Tibial artery (tissue), 4 donors: ENCODE measurements around the gene RBMX.
"Not testable (repeated sequence)": the region's sequence is repeated elsewhere in the genome, so short reads cannot be mapped to it uniquely, and the experiment has no call there.

Experiments used
- DNase-seq, 2 donors: peaks; one replicate each; pipeline ENCODE4 v3.0.0-alpha.2; 2019
- H3K27ac ChIP-seq, 2 donors: fragments of 200-600 bp; sonication (generic) in 1 of 2; 1 replicate in 1 of 2; 2 replicates in 1 of 2; pipeline ENCODE4 v1.5.1; 2018 to 2019; ENCODE audit warnings: mild to moderate bottlenecking in 1 of 2
- H3K27me3 ChIP-seq, 2 donors: fragments of 200-600 bp; sonication (generic) in 1 of 2; one replicate each; pipeline versions ENCODE4 v1.5.1 to v1.6.0; 2016 to 2019
- H3K36me3 ChIP-seq, 3 donors: fragments of 200-600 bp; sonication (generic) in 2 of 3; one replicate each; pipeline ENCODE4 v1.5.1; 2016 to 2019; ENCODE audit warnings: mild to moderate bottlenecking in 2 of 3
- H3K4me1 ChIP-seq, 4 donors: fragments of 200-600 bp; sonication (generic) in 2 of 4; 1 replicate in 3 of 4; 2 replicates in 1 of 4; pipeline ENCODE4 v1.5.1; 2016 to 2019
- H3K4me3 ChIP-seq, 2 donors: fragments of 200-600 bp; sonication (generic) in 1 of 2; 1 replicate in 1 of 2; 2 replicates in 1 of 2; pipeline ENCODE4 v1.5.1; 2018 to 2019; ENCODE audit warnings: mild to moderate bottlenecking in 2 of 2
- H3K9me3 ChIP-seq, 3 donors: fragments of 200-600 bp; sonication (generic) in 1 of 3; one replicate each; pipeline ENCODE4 v1.5.1; 2016 to 2019
- CTCF ChIP-seq, 2 experiments: fragments of 200-600 bp in 1 of 2; fragments of 450-650 bp in 1 of 2; IDR thresholded peaks; one replicate each; pipeline ENCODE4 v1.5.1; 2017 to 2019; ENCODE audit warnings: antibody characterized with exemption in 2 of 2, mild to moderate bottlenecking in 1 of 2, moderate library complexity in 1 of 2
- intact Hi-C: fragments of 100-400 bp; cut with DNase I; formaldehyde crosslinking; loops from one replicate; pipeline ENCODE4 v1.15.0; 2023; ENCODE audit warnings: low total_unique reads

Gene RBMX

DNA sequence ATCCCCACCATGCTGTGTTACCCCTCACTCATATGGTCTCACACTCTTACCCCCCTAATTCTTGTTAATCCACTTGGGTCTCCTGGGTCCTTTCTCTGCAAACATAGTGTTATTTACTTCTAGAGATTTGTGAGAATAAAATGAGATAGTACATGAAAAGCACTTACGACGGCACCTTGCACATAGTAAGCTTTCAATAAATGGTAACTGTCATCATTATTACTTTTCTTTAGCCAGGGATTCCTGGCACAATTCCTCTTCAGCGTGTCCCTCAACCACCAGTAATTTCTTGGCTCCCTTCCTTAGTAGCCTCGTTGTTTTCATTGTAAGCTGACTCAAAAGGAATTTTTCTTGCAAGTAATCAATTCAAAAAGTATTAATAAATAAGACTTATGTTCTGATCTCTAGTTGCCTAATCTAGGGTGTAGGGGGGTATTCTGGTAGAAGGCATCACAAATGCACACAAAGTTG, 30.1 kb upstream of the RBMX start:
- DNase-seq, result no peak
- TF ChIP-seq CTCF (IDR thresholded peaks at IDR 0.05), result no peak
- intact Hi-C loops, result no loop called here
- Histone ChIP-seq H3K9me3 (no peaks in the 10 kb centered on the region), H3K27me3 (no peaks in the 10 kb centered on the region), H3K4me3 (peak overlapping the region; percentile 68 to 76), H3K36me3 (no peaks in the 10 kb centered on the region), H3K4me1 (peaks cover 0 to 5% (median 0%) of the 10 kb centered on the region in 4 donors), H3K27ac (peak overlapping the region; percentile 86 to 93)

DNA sequence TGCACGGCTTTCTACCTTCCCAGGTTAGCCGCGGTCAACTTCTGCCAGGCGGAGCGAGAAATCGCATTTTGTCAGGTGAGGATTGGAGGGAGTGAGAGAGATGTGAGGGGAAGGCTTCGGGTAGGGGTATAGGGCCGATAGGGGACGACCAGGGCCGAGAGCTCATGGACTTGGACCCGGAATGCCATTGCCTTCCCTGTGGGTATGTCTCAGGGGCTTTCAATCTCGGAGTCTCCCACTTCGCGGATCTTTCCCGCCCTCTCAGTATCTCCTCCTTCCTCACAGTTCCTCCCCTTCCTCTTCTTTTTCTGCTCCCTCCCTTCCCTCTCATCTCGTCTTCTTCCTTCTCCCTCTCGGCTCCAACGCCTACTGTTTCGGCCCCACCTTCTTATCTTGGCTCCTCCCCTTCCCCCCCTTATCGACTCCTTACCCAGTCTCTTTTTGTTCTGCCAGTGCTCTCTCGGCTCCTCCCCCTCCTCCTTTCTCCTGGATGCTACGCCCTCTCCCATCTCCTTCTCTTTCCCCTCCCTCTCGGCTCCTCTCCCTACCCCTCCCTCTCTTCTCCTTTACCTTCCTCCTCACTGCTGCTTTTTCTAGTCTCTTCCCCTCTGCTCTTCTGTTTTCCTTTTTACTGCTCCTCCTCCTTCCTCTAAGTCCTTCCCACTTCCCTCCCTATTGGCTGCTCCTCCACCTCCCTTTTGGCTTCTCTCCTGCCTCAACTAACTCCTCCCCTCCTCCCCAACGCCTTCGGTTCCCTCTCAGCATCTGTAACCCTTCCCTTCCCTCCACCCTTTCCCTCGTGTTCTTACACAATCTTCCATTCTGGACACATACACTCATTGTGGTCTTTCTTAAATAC, 29.4 kb upstream of the RBMX start:
- intact Hi-C loops, result no loop called here
- H3K36me3 ChIP-seq, result no peaks in the 10 kb centered on the region

DNA sequence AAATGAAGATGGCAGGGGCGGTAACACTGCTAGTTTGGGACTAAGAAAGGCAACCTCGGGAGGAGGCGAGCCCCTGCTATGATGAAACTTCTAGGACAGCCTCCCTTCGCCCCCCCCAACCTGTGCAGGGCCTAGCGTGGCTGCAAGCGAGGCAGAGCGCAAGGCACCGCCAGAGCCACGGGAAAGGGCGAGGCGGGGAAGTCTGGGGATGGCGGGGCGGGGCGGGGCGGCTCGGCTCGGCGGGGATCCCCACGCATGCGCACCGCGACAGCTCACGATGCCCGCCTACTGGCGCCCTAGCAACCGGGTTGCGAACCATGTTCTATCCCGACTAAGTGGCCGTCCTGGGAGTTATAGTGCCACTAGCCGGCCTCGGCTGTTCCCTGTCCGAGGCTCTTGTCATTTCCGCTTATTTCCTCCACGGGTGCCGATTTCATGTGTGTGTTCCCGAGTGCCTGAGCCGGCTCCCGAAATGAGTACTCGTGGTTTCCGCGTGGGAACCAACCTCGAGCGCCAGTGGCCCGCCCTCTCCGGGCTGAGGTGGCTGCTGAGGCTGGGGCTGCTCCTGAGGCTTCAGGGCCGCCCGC, 28.7 kb upstream of the RBMX start:
- peaks cover 0 to 5% (median 0%) of the 10 kb centered on the region in 4 donors for H3K4me1 ChIP-seq
- peak overlapping the region; percentile 68 to 76 for H3K4me3 ChIP-seq
- H3K9me3 ChIP-seq, result no peaks in the 10 kb centered on the region
- H3K36me3 ChIP-seq, result no peaks in the 10 kb centered on the region
- DNase-seq, result peak; percentile 83 to 92
- intact Hi-C loops, result no loop called here
- no peak for TF ChIP-seq CTCF (IDR thresholded peaks at IDR 0.05)
- no peaks in the 10 kb centered on the region for H3K27me3 ChIP-seq
- H3K27ac ChIP-seq, result peak overlapping the region; percentile 86 to 93

More for the DNA sequence above, 29.4 kb upstream of the RBMX start:
- H3K27ac ChIP-seq, result peak overlapping the region; percentile 86 to 93
- no peak for TF ChIP-seq CTCF (IDR thresholded peaks at IDR 0.05)
- H3K4me1 ChIP-seq, result peaks cover 0 to 5% (median 0%) of the 10 kb centered on the region in 4 donors
- DNase-seq, result peak; percentile 92 to 94
- no peaks in the 10 kb centered on the region for H3K9me3 ChIP-seq
- H3K27me3 ChIP-seq, result no peaks in the 10 kb centered on the region
- peak overlapping the region; percentile 68 to 76 for H3K4me3 ChIP-seq

GRCh38 chrX:136907621-136908020, 27.1 kb upstream of the RBMX start:
- Histone ChIP-seq H3K4me3 (no peak overlapping the region), H3K27me3 (no peaks in the 10 kb centered on the region), H3K27ac (no peak overlapping the region), H3K36me3 (no peaks in the 10 kb centered on the region), H3K4me1 (peaks cover 0 to 5% (median 0%) of the 10 kb centered on the region in 4 donors), H3K9me3 (no peaks in the 10 kb centered on the region)
- intact Hi-C loops, result no loop called here
- DNase-seq, result peak in 1 of 2 donors; percentile 26
- TF ChIP-seq CTCF (IDR thresholded peaks at IDR 0.05), result no peak

- H3K27me3 ChIP-seq, result no peaks in the 10 kb centered on the region
- H3K4me1 ChIP-seq, result peaks cover 0 to 5% (median 0%) of the 10 kb centered on the region in 4 donors
- no peak overlapping the region for H3K4me3 ChIP-seq
- no peaks in the 10 kb centered on the region for H3K36me3 ChIP-seq
- intact Hi-C loops, result no loop called here
- DNase-seq, result no peak
- H3K27ac ChIP-seq, result no peak overlapping the region
- no peaks in the 10 kb centered on the region for H3K9me3 ChIP-seq
- no peak for TF ChIP-seq CTCF (IDR thresholded peaks at IDR 0.05)
These were observed 26.5 kb upstream of the RBMX start for GRCh38 chrX:136906921-136907510.

DNA sequence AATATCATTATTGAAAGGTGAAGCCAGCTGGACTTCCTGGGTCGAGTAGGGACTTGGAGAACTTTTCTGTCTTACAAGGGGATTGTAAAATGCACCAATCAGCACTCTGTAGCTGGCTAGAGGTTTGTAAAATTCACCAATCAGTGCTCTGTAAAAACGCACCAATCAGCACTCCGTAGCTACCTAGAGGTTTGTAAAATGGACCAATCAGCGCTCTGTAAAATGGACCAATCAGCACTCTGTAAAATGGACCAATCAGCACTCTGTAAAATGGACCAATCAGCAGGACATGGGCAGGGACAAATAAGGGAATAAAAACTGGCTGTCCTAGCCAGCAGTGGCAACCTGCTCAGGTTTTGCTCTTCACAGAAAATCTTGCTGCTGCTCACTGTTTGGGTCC, 23.5 kb upstream of the RBMX start:
- H3K9me3 ChIP-seq, H3K36me3 ChIP-seq, H3K27me3 ChIP-seq, DNase-seq, H3K4me3 ChIP-seq, H3K4me1 ChIP-seq, intact Hi-C loops, H3K27ac ChIP-seq: not testable (repeated sequence)

- DNase-seq, result not testable (repeated sequence)
These were observed 19.5 kb upstream of the RBMX start for GRCh38 chrX:136900071-136900470.

More at GRCh38 chrX:136900071-136900470, 19.5 kb upstream of the RBMX start:
- H3K4me3 ChIP-seq, H3K9me3 ChIP-seq, intact Hi-C loops, H3K27me3 ChIP-seq, H3K4me1 ChIP-seq, H3K36me3 ChIP-seq, H3K27ac ChIP-seq: not testable (repeated sequence)
